PFSK-1 (cell line): ENCODE data around the gene CNN2.

Experiments used
- POLR2AphosphoS5 ChIP-seq: IDR thresholded peaks from 2 replicates; pipeline ENCODE4 v1.6.1; 2012; ENCODE audit warnings: low read depth, mild to moderate bottlenecking, control low read depth, low read length, moderate library complexity
- TF ChIP-seq, protein P1 (sequence below), 2 experiments: IDR thresholded peaks; 2 replicates each; pipeline versions ENCODE4 v1.6.1 to v1.8.0; 2011 to 2012; ENCODE audit warnings: low read depth in 2 of 2, low read length in 2 of 2, control low read depth in 1 of 2, inconsistent platforms in 1 of 2, mild to moderate bottlenecking in 1 of 2, moderate library complexity in 1 of 2; ENCODE audit not compliant: insufficient read depth in 1 of 2

GRCh38 chr19:989381-990081 lies 36.9 kb upstream of the CNN2 start:
- TF ChIP-seq POLR2AphosphoS5, result no peak
- TF ChIP-seq, protein P1, sequence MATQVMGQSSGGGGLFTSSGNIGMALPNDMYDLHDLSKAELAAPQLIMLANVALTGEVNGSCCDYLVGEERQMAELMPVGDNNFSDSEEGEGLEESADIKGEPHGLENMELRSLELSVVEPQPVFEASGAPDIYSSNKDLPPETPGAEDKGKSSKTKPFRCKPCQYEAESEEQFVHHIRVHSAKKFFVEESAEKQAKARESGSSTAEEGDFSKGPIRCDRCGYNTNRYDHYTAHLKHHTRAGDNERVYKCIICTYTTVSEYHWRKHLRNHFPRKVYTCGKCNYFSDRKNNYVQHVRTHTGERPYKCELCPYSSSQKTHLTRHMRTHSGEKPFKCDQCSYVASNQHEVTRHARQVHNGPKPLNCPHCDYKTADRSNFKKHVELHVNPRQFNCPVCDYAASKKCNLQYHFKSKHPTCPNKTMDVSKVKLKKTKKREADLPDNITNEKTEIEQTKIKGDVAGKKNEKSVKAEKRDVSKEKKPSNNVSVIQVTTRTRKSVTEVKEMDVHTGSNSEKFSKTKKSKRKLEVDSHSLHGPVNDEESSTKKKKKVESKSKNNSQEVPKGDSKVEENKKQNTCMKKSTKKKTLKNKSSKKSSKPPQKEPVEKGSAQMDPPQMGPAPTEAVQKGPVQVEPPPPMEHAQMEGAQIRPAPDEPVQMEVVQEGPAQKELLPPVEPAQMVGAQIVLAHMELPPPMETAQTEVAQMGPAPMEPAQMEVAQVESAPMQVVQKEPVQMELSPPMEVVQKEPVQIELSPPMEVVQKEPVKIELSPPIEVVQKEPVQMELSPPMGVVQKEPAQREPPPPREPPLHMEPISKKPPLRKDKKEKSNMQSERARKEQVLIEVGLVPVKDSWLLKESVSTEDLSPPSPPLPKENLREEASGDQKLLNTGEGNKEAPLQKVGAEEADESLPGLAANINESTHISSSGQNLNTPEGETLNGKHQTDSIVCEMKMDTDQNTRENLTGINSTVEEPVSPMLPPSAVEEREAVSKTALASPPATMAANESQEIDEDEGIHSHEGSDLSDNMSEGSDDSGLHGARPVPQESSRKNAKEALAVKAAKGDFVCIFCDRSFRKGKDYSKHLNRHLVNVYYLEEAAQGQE (IDR thresholded peaks at IDR 0.05; ENCODE audit: insufficient read depth in 1 of 2, low read depth in 2 of 2, low read length in 2 of 2), result no peak
